HEK293T (cell line): ENCODE results near the gene SLC25A21.

ENCODE experiments used
- ARNT ChIP-seq: fragments of 450-650 bp; IDR thresholded peaks from 2 replicates; pipeline ENCODE4 v1.6.1; 2017; ENCODE audit warnings: mild to moderate bottlenecking
- BHLHE40 ChIP-seq: fragments of 450-650 bp; IDR thresholded peaks from 2 replicates; pipeline ENCODE4 v1.6.1; 2016; ENCODE audit warnings: mild to moderate bottlenecking, moderate library complexity, borderline replicate concordance
- ELF4 ChIP-seq: fragments of 450-650 bp; IDR thresholded peaks from 2 replicates; pipeline ENCODE4 v1.6.1; 2017; ENCODE audit warnings: antibody characterized with exemption
- FOXK2 ChIP-seq: fragments of 450-650 bp; IDR thresholded peaks from 2 replicates; pipeline ENCODE4 v1.6.1; 2016; ENCODE audit warnings: mild to moderate bottlenecking
- FOXM1 ChIP-seq: fragments of 450-650 bp; IDR thresholded peaks from 2 replicates; pipeline ENCODE4 v1.6.1; 2017; ENCODE audit warnings: mild to moderate bottlenecking, borderline replicate concordance
- NFRKB ChIP-seq: fragments of 450-650 bp; IDR thresholded peaks from 2 replicates; pipeline ENCODE4 v1.6.1; 2016; ENCODE audit warnings: mild to moderate bottlenecking, moderate library complexity
- SP1 ChIP-seq: fragments of 450-650 bp; IDR thresholded peaks from 2 replicates; pipeline ENCODE4 v1.6.1; 2017

GRCh38 chr14:37221073-37221472 is 48.7 kb upstream of the SLC25A21 start:
- TF ChIP-seq BHLHE40 (no peak), SP1 (no peak), ARNT (no peak), FOXK2 (no peak), FOXM1 (no peak), NFRKB (no peak), ELF4 (no peak)
